ENCODE results near the gene NLRP11.

Gene NLRP11

GRCh38 chr19:55858401-55858800 is 26.6 kb upstream of the NLRP11 start:
- Histone ChIP-seq H3K36me3 (no peaks in the 10 kb centered on the region), H3K9me3 (no peaks in the 10 kb centered on the region), H3K27me3 (no peaks in the 10 kb centered on the region)

GRCh38 chr19:55857974-55858373 is 26.2 kb upstream of the NLRP11 start:
- no peaks in the 10 kb centered on the region for H3K27me3 ChIP-seq
- H3K36me3 ChIP-seq: no peaks in the 10 kb centered on the region
- H3K4me1 ChIP-seq (ENCODE audit: control insufficient read depth in 1 of 2, insufficient read depth in 1 of 2, low read depth in 1 of 2, low read length in 1 of 2): no peaks in the 10 kb centered on the region
- no peak overlapping the region for H3K4me3 ChIP-seq (ENCODE audit: low read depth in 1 of 2, low read length in 1 of 2)
- no peaks in the 10 kb centered on the region for H3K9me3 ChIP-seq
- H3K27ac ChIP-seq: no peak overlapping the region
- no peak for TF ChIP-seq CTCF (IDR thresholded peaks at IDR 0.05)

More at GRCh38 chr19:55858401-55858800, 26.6 kb upstream of the NLRP11 start:
- Histone ChIP-seq H3K4me1 (ENCODE audit: control insufficient read depth in 1 of 2, insufficient read depth in 1 of 2, low read depth in 1 of 2, low read length in 1 of 2) (no peaks in the 10 kb centered on the region), H3K27ac (no peak overlapping the region), H3K4me3 (ENCODE audit: low read depth in 1 of 2, low read length in 1 of 2) (no peak overlapping the region)
- no peak for TF ChIP-seq CTCF (IDR thresholded peaks at IDR 0.05)

- Histone ChIP-seq H3K4me3 (ENCODE audit: low read depth in 1 of 2, low read length in 1 of 2) (no peak overlapping the region), H3K4me1 (ENCODE audit: control insufficient read depth in 1 of 2, insufficient read depth in 1 of 2, low read depth in 1 of 2, low read length in 1 of 2) (no peaks in the 10 kb centered on the region), H3K27me3 (no peaks in the 10 kb centered on the region), H3K9me3 (no peaks in the 10 kb centered on the region), H3K27ac (no peak overlapping the region), H3K36me3 (no peaks in the 10 kb centered on the region)
- no peak for TF ChIP-seq CTCF (IDR thresholded peaks at IDR 0.05)
These were observed 25.4 kb upstream of the NLRP11 start for GRCh38 chr19:55857149-55857548.

- TF ChIP-seq CTCF (IDR thresholded peaks at IDR 0.05): no peak
- Histone ChIP-seq H3K4me1 (ENCODE audit: control insufficient read depth in 1 of 2, insufficient read depth in 1 of 2, low read depth in 1 of 2, low read length in 1 of 2) (no peaks in the 10 kb centered on the region), H3K9me3 (no peaks in the 10 kb centered on the region), H3K36me3 (no peaks in the 10 kb centered on the region), H3K27ac (no peak overlapping the region), H3K27me3 (no peaks in the 10 kb centered on the region), H3K4me3 (ENCODE audit: low read depth in 1 of 2, low read length in 1 of 2) (no peak overlapping the region)
These were observed 23.4 kb upstream of the NLRP11 start for GRCh38 chr19:55855160-55855559.

GRCh38 chr19:55838906-55839305 is 7.1 kb upstream of the NLRP11 start:
- peaks cover 4% of the 10 kb centered on the region for H3K9me3 ChIP-seq
- H3K36me3 ChIP-seq: no peaks in the 10 kb centered on the region
- H3K27me3 ChIP-seq: no peaks in the 10 kb centered on the region
- no peak overlapping the region for H3K4me3 ChIP-seq (ENCODE audit: low read depth in 1 of 2, low read length in 1 of 2)
- no peak overlapping the region for H3K27ac ChIP-seq
- no peaks in the 10 kb centered on the region for H3K4me1 ChIP-seq (ENCODE audit: control insufficient read depth in 1 of 2, insufficient read depth in 1 of 2, low read depth in 1 of 2, low read length in 1 of 2)
- TF ChIP-seq CTCF (IDR thresholded peaks at IDR 0.05): no peak

GRCh38 chr19:55838251-55838650 is 6.5 kb upstream of the NLRP11 start:
- no peak overlapping the region for H3K4me3 ChIP-seq (ENCODE audit: low read depth in 1 of 2, low read length in 1 of 2)
- H3K27me3 ChIP-seq: no peaks in the 10 kb centered on the region
- no peak for TF ChIP-seq CTCF (IDR thresholded peaks at IDR 0.05)
- H3K9me3 ChIP-seq: peaks cover 4% of the 10 kb centered on the region
- no peaks in the 10 kb centered on the region for H3K36me3 ChIP-seq
- no peaks in the 10 kb centered on the region for H3K4me1 ChIP-seq (ENCODE audit: control insufficient read depth in 1 of 2, insufficient read depth in 1 of 2, low read depth in 1 of 2, low read length in 1 of 2)
- no peak overlapping the region for H3K27ac ChIP-seq

All from neutrophil (primary cell).